Inflammatory macrophage treated with lipopolysaccharide for 4 hours (primary cell): ENCODE data around the gene TNIP1.

ENCODE experiments used
- DNase-seq: peaks from one replicate; pipeline ENCODE4 v3.0.0-alpha.2; 2020

Gene TNIP1

DNA sequence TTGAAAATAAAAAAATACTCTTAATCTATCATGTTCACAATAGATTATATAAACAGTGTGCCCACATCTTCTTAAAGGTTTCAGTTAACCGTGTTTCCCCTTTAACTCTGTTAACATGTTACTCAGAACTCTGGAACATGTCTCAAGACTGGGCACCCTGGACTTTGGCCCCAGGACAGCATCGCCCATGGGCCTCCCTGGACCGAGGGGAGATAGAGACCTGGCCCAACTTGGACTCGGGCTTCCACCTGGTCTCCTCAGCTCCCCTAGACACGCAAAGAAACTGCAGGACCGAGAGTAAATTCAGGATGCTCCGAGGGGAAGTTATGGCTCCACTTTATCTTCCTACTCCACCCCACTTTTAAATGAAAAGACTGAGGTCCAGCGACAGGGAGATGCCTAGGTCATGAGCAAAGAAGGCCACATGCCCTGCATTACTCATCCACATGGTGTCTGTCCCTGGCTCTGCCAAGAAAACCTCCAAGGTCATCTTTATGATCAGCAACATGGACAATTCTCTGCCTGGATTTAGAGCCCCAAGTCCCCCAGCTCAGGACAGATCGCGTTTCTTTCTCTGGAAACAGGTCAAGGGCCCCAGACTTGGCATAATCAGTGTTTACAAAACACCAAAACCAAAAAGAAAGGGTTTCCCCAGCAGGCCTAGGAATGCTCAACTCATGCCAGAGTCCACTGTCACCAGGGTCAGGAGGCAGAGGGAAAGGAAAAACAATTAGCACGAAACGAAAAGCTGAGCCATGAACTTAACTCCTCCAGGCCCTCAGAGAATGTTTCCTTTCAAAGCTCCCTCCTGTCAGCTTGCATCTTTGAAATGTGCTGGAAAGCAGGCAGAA lies 43.0 kb downstream of the TNIP1 start:
- DNase-seq: no peak

DNA sequence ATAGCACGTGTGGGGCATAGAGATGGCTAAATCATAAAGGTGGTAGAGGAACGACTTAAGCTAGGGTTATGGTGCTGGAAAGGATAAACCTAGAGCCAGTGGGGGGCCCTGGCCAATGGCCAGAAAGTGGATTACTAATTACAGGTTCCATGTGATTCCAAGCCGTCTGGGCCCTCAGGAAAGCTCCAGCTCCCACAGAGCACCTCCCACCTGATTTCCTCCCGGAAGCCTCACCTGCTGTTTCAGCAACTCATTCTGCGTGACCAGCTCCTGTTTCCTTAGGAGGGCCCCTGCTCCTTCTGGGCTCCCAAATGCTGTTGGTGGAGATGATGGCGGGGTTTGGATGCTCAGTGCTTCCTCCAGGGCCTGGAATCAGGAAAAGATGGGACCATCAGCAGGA lies 44.3 kb downstream of the TNIP1 start:
- DNase-seq: no peak

DNA sequence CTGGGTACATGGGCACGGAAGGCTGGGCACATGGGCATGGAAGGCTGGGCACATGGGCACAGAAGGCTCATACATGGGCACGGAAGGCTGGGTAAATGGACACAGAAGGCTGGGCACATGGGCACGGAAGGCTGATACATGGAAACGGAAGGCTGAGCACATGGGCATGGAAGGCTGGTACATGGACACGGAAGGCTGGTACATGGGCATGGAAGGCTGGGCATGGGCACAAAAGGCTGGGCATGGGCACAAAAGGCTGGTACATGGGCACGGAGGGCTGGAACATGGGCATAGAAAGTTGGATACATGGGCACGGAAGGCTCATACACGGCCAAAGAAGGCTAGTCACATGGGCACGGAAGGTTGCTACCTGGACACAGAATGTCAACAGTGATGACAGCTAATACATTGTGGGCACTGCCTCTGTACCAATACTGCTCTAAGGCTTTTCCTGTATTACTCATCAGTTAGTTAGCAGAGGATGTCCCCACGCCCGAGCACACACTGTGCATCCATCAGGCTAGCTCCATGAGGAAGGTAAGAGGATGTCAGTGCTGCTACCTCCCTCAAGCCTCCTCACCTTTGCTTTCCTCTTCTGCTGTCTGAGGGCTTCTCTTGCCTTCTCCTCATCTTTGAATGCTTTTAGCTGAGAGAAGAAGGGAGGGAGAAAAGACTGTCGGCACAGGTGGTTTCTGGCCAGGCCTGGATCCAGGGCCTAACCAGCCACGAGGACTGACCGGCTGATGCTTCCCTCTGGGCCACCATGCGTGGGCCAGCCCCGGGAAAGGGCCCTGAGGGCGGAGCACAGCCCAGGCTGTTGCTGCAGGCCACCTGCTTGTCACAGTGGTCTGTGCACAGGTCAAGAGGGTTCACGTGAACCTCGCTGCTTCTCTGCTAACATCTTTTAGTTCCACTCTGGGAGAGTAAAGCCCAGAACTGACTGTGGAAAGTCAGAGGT lies 46.1 kb downstream of the TNIP1 start:
- peak; percentile 41 for DNase-seq

DNA sequence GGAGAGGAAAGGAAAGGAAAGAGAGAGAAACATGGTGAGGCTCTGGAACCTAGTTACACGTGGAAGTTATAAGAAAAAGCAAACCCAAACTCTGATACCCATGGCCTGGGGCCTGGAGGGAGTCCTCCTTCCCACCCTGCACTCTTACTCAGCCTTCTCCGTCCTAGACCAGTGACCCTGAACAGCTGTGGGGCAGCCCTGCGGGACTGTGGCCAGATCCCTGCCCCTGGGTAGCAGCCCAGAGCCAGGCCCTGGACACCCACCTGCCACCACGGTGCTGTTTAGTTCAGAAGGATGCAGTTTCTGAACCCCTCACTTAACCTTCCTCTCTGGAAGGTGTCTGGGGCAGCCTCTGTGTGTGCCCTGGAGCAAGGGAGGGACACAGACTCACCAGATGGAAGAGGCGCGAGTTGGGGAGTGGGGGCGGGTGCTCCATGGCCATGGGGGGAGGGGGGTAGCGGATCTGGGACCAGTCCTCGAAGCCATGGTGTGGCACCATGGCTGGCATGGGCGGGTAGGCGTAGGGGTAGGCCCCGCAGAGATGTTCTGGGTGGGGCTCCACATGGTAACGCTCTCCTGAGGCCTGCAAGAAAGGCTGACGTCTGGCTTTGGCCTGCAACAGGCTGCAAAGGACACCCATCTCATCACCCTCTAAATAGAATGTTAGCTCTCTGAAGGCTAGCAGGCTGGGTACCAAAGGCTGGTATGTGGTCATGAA lies 47.5 kb downstream of the TNIP1 start:
- DNase-seq: no peak

DNA sequence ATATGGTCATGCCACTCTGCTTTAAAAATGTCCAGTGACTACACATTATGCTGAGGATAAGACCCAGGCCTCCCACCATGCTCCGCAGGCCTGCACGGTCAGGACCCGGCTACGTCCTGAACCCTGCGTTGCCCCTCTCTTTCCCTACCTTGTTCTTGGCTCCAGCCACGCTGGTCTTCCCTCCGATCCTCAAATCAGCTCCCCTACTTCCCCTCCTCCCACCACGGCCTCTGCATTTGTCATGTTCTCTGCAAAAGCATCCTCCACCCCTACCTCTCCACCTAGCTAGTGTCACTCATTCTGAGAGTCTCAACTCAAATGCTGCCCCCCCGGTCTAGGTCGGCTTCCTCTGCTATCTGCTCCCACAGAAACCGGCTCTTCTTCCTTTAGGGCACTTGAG lies 49.3 kb downstream of the TNIP1 start:
- DNase-seq: no peak

DNA sequence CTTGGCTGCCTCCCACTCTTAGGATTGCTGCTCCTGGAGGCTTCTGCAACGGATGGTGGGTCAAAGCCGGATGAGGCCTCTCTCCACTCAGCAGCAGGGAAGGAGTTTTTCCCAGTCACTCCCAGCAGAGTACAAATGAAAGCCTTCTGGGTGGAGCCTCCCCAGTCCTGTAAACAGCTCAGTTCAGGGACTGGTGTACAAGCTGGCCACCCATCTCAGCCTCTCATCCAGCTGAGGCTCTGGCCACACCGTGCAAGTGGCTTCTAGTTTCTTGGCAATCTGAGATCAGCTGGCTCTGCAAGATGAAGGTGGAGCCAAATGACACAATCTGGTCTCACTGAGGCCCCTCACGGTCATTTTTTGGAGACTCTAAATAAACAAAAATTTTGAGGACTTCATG lies 50.5 kb downstream of the TNIP1 start:
- no peak for DNase-seq

DNA sequence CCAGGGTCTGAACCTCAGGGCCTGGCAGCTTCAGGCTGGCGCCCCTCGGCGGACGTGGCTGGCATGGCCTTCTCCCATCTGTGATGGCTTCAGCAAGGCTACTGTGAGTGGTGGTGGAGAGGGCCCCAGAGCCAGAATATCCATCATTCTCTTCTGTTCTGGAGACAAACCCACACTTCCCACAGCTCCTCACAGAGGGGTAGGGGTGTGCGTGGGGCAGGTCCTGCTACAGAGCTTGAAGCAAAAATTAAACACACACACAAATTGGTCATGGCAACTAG lies 50.8 kb downstream of the TNIP1 start:
- DNase-seq: no peak

DNA sequence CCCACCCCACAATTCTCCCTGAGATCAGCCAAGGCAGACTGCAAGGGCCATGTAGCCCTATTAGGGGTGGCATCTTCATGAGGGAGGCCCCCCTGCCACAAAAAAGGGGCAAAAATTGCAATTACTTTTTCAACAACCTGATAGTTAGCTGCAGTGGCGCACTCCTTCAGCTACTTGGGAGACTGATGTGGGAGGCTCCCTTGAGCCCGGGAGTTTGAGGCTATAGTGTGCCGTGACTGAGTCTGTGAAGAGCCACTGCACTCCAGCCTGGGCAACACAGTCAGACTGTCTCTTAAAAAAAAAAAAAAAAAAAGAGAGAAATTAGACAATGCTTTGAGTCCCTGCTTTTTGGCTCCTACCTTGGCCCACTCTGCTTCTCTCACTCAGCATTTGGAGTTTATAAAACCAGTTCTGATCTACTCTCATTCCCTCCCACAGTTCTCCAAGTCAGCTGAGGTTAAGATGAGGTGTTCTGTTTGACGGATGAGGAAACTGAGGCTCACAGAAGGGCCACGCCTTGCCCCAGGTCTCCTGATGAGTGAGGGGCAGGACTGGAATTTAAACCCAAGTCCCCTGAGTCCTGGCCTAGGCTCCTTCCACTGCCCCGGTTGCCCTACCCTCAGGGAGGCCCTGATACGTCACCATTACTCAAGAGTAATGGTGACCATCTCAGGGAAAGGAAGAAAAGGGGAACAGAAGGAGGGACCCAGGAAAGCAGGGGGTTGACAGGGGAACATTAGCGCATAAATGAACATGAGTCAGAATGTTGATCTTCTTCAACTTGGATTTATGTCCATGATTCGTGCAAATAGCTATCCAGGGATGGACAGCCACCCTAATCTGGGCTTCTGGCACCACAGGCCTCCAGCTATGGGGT lies 51.4 kb downstream of the TNIP1 start:
- DNase-seq: no peak

DNA sequence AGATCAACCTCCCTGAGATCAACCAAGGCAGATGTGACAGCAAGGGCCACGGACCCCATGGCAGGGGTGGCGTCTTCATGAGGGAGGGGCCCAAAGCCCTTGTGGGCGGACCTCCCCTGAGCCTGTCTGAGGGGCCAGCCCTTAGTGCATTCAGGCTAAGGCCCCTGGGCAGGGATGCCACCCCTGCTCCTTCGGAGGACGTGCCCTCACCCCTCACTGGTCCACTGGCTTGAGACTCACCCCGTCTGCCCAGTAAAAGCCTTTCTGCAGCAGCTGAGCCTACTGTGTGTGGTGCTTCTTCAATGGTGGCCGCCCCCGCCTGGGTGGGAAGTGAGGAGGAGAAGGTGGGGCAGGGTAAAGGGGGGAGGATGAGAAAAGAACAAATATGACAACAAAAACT lies 52.1 kb downstream of the TNIP1 start:
- DNase-seq: no peak

DNA sequence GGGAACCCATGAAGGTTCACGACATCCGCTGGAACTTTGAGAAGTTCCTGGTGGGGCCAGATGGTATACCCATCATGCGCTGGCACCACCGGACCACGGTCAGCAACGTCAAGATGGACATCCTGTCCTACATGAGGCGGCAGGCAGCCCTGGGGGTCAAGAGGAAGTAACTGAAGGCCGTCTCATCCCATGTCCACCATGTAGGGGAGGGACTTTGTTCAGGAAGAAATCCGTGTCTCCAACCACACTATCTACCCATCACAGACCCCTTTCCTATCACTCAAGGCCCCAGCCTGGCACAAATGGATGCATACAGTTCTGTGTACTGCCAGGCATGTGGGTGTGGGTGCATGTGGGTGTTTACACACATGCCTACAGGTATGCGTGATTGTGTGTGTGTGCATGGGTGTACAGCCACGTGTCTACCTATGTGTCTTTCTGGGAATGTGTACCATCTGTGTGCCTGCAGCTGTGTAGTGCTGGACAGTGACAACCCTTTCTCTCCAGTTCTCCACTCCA lies 52.8 kb downstream of the TNIP1 start:
- DNase-seq: no peak

DNA sequence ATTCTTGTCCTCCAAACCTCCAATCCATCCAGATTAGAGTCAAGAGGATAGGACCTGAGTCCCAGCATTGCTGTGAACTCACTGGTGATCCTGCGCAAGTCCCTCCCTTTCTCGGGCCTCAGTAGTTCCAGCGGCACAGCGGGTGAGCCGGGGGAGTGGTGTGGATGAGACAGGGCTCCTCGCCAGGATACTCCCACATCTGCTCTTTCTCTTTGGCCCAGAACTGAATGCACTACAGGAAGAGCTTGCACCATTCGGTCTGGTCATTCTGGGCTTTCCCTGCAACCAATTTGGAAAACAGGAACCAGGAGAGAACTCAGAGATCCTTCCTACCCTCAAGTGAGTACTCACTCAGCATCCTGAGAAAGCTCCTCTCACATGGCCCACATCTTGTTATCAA lies 54.2 kb downstream of the TNIP1 start:
- DNase-seq: peak; percentile 85

DNA sequence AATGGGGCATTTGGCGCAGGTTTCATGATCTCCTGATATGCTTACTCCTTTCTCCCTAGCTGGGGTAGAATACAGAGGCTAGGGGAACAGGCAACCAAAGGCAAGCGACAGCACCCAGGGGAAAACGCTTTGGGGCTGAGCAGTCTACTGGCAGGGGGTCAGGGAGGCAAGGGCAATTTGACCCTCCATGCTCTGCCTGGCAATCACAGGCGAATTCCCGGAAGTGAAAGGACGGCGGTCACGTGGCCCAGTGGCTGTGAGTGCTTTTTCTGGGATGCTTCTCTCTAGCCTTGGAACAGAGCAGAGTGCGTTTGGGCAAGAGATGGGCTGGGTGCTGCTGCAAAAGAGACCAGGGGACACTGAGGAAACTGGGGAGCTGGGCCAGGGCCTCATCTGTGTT lies 54.7 kb downstream of the TNIP1 start:
- DNase-seq: no peak

DNA sequence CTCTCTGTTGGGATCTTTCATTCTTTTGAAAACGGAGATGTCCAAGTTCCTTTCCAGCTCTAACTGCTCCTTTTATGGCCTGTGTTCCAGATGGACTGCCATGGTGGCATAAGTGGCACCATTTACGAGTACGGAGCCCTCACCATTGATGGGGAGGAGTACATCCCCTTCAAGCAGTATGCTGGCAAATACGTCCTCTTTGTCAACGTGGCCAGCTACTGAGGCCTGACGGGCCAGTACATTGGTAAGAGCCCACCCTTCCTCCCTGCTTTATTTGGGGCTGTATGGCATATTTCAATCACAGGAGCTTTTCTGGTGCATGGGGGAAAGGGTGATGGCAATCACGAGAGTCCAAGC lies 55.6 kb downstream of the TNIP1 start:
- DNase-seq: no peak

DNA sequence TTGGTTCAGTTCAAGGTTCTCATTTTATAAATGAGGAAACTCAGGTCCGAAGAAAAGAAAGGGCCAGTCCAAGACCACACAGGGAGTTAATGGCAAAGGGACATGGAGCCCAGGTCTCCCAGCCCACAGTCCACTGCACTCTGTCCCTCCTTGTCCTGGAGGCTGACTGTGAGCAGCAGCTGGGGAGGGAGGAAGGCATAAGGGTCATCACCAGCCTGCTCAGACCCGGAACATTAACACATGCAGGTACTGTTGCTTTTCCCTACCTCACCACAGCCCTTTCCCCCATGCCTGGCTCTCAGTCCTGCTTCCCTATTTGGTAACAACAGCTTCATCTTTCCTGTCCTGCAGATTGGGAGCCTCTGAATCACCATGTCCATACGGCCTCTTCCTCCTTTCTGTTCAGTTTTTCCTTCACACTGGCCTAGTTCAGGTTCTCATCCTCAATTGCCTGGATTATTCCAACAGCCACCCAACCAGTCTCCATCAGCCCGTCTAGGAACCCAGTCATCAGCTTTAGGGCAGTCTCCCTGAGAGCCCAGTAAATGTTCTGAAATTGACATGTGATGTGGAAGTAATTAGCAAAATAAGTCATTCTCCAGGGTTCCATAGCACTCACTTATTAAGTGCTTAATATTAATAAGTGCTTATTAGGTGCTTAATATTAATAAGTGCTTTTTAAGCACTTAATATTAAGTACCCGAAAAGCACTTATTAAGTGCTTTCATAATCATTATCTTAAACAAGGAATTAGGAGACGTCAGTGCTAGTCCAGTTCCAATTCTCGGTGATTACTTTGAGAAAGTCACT lies 56.2 kb downstream of the TNIP1 start:
- DNase-seq: no peak

DNA sequence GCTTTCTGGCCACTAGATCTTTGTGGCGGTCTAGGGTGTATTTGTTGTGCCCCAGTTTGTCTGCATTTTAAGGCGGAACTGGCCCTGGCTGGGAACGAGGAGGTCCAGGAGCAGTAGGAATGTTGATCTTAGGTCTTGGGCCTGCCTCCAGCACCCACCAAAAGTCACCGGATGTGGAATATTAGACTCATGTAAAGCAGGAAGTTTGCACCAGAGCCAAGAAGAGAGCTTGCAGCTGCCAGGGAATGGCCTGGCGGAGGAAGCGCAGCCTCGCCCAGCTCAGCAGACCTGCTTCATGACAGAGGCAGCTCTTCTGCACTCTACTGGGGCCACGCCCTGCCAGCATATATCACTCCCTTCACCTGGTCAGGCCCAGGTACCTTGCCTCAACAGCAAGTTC lies 57.2 kb downstream of the TNIP1 start:
- DNase-seq: peak; percentile 28

DNA sequence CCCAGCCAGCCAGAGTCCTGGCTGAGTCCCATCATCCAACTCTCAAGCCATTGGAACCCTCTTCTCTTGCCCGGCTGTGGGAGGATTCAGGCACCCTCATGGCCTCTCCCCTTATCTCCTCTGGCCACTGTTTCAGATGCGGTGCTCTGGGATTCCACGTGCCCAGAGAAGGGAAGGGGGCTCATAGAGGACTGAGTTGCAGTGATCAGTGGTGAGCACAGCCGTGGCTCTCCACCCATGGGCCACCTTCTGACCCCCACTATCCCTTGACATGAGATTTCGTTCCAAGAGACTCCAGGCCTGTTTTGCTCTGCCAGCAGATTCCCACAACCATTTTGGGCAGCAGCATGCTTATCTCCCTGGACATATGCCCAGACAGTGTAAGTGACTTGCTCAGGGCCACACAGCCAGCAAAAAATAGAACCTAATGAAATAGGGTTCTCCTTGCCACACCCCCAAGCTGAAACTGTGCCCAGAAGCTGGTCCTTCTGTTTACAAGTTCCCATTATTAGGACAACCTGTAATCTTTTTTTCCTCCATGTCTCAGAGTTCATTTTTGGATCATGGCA lies 57.7 kb downstream of the TNIP1 start:
- no peak for DNase-seq

DNA sequence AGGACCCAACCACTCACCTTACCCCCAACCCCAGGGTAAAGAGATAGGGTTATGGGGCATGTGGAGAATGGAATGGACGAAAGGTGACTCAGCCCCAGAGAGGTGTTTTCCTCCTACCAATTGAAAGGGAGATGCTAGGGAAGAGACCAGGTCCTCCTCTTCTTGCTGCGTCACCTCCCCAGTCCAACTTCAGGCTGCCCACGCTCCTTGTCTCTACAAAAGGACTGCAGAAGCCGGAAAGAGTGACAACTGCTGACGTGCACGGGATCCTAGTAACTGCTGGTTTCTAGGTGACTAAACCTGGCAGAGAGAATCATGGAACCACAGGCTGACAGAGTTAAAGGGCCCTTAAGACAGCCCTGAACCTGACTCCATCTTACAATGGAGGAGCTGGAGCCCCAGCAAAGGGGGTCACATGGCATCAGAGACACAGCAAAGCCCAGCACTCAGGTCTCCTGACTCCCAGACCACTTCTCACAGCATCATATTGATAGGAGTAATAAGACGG lies 58.3 kb downstream of the TNIP1 start:
- no peak for DNase-seq

DNA sequence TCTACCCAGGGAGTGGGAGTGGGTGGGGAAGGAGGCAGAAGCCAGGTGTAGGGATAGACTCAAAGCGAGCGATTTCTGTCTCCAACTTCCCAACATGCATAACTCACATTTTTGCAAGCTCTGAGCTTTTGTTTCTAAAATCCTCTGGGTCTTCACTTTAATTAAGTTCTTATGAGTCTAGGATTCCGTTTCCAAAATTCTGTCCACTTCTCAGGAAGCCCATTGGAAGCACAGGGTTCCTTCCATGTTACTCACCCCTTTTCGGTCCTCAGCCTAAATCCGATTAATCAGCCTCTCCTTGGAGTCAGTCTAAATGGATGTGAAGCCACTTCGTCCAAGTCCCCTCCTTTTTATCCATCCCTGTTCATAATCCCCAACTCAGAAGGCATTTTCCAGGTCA lies 59.1 kb downstream of the TNIP1 start:
- DNase-seq: no peak

DNA sequence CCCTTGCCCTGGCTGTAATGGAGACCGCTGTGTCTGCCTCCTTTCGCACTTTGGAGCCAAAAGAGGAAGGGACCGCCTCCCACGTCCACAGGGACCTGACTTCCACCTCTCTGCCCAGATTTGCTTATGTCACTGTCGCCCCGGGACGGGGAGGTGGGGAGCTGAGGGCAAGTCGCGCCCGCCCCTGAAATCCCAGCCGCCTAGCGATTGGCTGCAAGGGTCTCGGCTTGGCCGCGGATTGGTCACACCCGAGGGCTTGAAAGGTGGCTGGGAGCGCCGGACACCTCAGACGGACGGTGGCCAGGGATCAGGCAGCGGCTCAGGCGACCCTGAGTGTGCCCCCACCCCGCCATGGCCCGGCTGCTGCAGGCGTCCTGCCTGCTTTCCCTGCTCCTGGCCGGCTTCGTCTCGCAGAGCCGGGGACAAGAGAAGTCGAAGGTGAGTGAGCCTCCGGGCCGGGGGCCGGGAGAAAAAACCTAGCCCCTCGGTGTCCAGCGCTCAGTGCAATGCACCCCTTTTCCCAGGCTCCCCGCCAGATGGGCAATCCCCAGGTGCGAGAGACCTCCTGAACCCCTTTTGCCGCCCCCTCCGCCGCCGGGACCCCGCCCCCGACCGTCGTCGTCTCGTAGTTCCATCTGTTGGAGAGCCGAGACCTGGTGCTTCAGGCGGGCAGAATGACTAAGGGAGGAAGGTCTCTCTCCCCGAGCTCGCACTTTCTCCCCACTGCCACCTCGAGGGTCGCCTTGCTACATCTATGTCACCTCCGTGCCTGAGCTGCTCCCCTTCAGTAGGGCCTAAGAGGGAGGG lies 60.3 kb downstream of the TNIP1 start, which contains the start of gene GPX3:
Gene GPX3, plus strand, starts transcription at position 288 of the 807 bp plus-strand sequence. Its CDS starts 64 bp downstream, at position 352.
- DNase-seq: peak; percentile 83

DNA sequence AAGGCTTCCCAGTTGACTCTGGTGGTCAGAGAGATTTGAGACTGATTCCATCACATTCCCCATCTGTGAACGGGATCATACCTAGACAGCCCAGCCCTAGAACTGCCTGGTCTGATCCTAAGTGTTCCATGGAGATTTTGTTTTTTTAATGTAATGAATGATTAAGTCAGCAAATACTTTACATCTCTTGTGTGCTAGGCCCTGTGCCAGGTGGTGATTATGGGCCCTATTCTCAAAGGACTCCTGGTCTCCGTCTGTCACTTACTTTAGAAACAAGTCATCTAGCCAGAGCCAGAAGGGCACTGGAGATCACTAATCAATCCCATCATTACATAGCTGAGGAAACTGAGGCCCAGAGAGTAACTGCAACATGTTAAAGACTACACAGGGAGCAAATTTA lies 61.5 kb downstream of the TNIP1 start:
- DNase-seq: no peak
